B cell (primary cell): ENCODE measurements around the gene LYAR. TPM values are rescaled to one million over a fixed set of nuclear protein-coding genes. Genes with fewer than 3 reads are reported as not detected.

ENCODE experiments used
- ATAC-seq: fragments of 200-7000 bp; cut with Tn5 transposase; one replicate; pipeline ENCODE4 v1.10.0; 2021; ENCODE audit warnings: low read depth, mild to moderate bottlenecking, moderate number of reproducible peaks, moderate library complexity
- CTCF ChIA-PET: fragments of 350-600 bp; sonication (Branson Sonifier 250); formaldehyde crosslinking; loops from one replicate; lab custom pipeline; 2021; ENCODE audit warnings: antibody characterized with exemption, inconsistent platforms; lab: Charles Lee
- POLR2A ChIA-PET: fragments of 350-600 bp; sonication (Branson Sonifier 250); formaldehyde crosslinking; loops from one replicate; lab custom pipeline; 2021; ENCODE audit warnings: antibody characterized with exemption; lab: Charles Lee
- DNase-seq: peaks from one replicate; pipeline ENCODE4 v3.0.0; 2013
- H2AFZ ChIP-seq: 2 replicates; pipeline ENCODE4 v1.6.1; 2012; ENCODE audit warnings: mild to moderate bottlenecking, low read depth, low read length; ENCODE audit not compliant: insufficient read depth, poor library complexity, severe bottlenecking
- H3K27ac ChIP-seq, 2 donors: 1 replicate in 1 of 2; 2 replicates in 1 of 2; pipeline ENCODE4 v1.5.1; 2012 to 2013; ENCODE audit warnings: low read length in 2 of 2, mild to moderate bottlenecking in 2 of 2, moderate library complexity in 1 of 2
- H3K27me3 ChIP-seq, 4 experiments: fragments of 200-600 bp in 1 of 4; sonication (generic) in 1 of 4; replicated peaks in 1 of 4; 1 replicate in 2 of 4; 2 replicates in 2 of 4; pipeline versions ENCODE4 v1.6.1 to v1.7.0; 2013 to 2016; ENCODE audit warnings: low read length in 3 of 4, mild to moderate bottlenecking in 2 of 4, mixed read lengths in 1 of 4, moderate library complexity in 1 of 4; ENCODE audit not compliant: insufficient read depth in 4 of 4, control insufficient read depth in 3 of 4; ENCODE audit errors: control extremely low read depth in 1 of 4
- H3K36me3 ChIP-seq, 2 experiments: replicated peaks in 1 of 2; 1 replicate in 1 of 2; 2 replicates in 1 of 2; pipeline versions ENCODE4 v1.6.1 to v1.7.1; 2013; ENCODE audit warnings: low read length in 1 of 2; ENCODE audit not compliant: insufficient read depth in 2 of 2, control insufficient read depth in 1 of 2; ENCODE audit errors: control extremely low read depth in 1 of 2, extremely low read depth in 1 of 2
- H3K4me1 ChIP-seq, 2 donors: fragments of 200-600 bp in 1 of 2; sonication (generic) in 1 of 2; 1 replicate in 1 of 2; 2 replicates in 1 of 2; pipeline versions ENCODE4 v1.5.1 to v1.6.1; 2013 to 2017; ENCODE audit warnings: low read length in 2 of 2; ENCODE audit not compliant: control insufficient read depth in 2 of 2, insufficient read depth in 2 of 2
- H3K4me2 ChIP-seq: replicated peaks from 2 replicates; pipeline ENCODE3; 2012; ENCODE audit warnings: mild to moderate bottlenecking, low read depth, low read length; ENCODE audit not compliant: poor library complexity, severe bottlenecking
- H3K4me3 ChIP-seq, 5 experiments: fragments of 200-600 bp in 1 of 5; sonication (generic) in 1 of 5; 1 replicate in 3 of 5; 2 replicates in 2 of 5; pipeline versions ENCODE4 v1.5.1 to v1.7.0; 2011 to 2016; ENCODE audit warnings: low read length in 4 of 5, mild to moderate bottlenecking in 4 of 5, low read depth in 2 of 5, control low read depth in 1 of 5, moderate library complexity in 1 of 5; ENCODE audit not compliant: insufficient read depth in 1 of 5; ENCODE audit errors: control extremely low read depth in 1 of 5, extremely low read depth in 1 of 5
- H3K79me2 ChIP-seq: fragments of 200-600 bp; sonication (generic); one replicate; pipeline ENCODE4 v1.6.0; 2016; ENCODE audit warnings: low read length; ENCODE audit not compliant: control insufficient read depth, insufficient read depth
- H3K9ac ChIP-seq: fragments of 200-600 bp; sonication (generic); 2 replicates; pipeline ENCODE4 v1.6.1; 2017; ENCODE audit warnings: mild to moderate bottlenecking, low read length, moderate library complexity
- H3K9me3 ChIP-seq, 3 donors: one replicate each; pipeline versions ENCODE4 v1.6.1 to v1.7.1; 2013; ENCODE audit warnings: low read length in 2 of 3; ENCODE audit not compliant: control insufficient read depth in 2 of 3, insufficient read depth in 1 of 3; ENCODE audit errors: control extremely low read depth in 1 of 3
- H4K20me1 ChIP-seq: 2 replicates; pipeline ENCODE4 v1.6.0; 2012; ENCODE audit warnings: mild to moderate bottlenecking, low read length; ENCODE audit not compliant: insufficient read depth, control insufficient read depth, poor library complexity, severe bottlenecking
- H3K27ac Mint-ChIP-seq: one replicate; pipeline ENCODE4 v1.8.0; 2021; ENCODE audit warnings: mixed read lengths
- H3K27me3 Mint-ChIP-seq: one replicate; pipeline ENCODE4 v1.8.0; 2021; ENCODE audit warnings: mixed read lengths
- H3K4me1 Mint-ChIP-seq: one replicate; pipeline ENCODE4 v1.8.0; 2021; ENCODE audit warnings: mixed read lengths
- H3K4me3 Mint-ChIP-seq: one replicate; pipeline ENCODE4 v1.8.0; 2021; ENCODE audit warnings: mixed read lengths
- H3K9me3 Mint-ChIP-seq: one replicate; pipeline ENCODE4 v1.8.0; 2022; ENCODE audit warnings: mixed read lengths; ENCODE audit not compliant: insufficient read depth
- CTCF ChIP-seq: fragments of 200-600 bp; IDR thresholded peaks from one replicate; pipeline ENCODE4 v1.8.0; 2022; ENCODE audit warnings: antibody characterized with exemption, mild to moderate bottlenecking
- EZH2 ChIP-seq: IDR thresholded peaks from 2 replicates; pipeline ENCODE4 v1.6.1; 2012; ENCODE audit warnings: borderline replicate concordance, low read depth, mild to moderate bottlenecking, moderate library complexity, low read length; ENCODE audit not compliant: insufficient read depth, poor library complexity, severe bottlenecking
- WGBS: methylation state at CpG from one replicate; pipeline ENCODE4 v1.1.5; 2013; ENCODE audit warnings: missing lambda C conversion rate; ENCODE audit not compliant: insufficient coverage; 5-methylcytosine and 5-hydroxymethylcytosine counted together
- intact Hi-C: fragments of 100-400 bp; cut with micrococcal nuclease; formaldehyde crosslinking; loops from one replicate; pipeline ENCODE4 v1.10.0; 2022
- polyA plus RNA-seq: library from polyadenylated mRNA; depleted of rRNA; stranded (reverse); fragments of >200 nt; gene quantifications from 2 replicates; pipeline ENCODE4 v1.2.3, GENCODE V29; 2012
- total RNA-seq, 2 donors: library from RNA; stranded (reverse); fragments of 120-200 nt in 1 of 2; gene quantifications; 1 replicate in 1 of 2; 2 replicates in 1 of 2; pipeline versions ENCODE4 v1.2.3 to v1.2.4, GENCODE V29; 2013 to 2022

LYAR gene
- total and polyA plus RNA-seq, 2 donors (not counting 1 experiment from before 2014, with no cell fraction given): 3.0 to 11.5 TPM

- H3K4me3 ChIP-seq: no peak overlapping the region
- intact Hi-C loops: no loop called here
- Mint-ChIP-seq H3K27me3 (peaks cover 3% of the 10 kb centered on the region), H3K9me3 (no peaks in the 10 kb centered on the region), H3K27ac (no peak overlapping the region), H3K4me3 (no peak overlapping the region), H3K4me1 (no peaks in the 10 kb centered on the region)
- no peak overlapping the region for H3K27ac ChIP-seq
- H3K27me3 ChIP-seq: peaks cover 0 to 3% (median under 1%) of the 10 kb centered on the region in 4 experiments
- peaks cover 0 to 5% of the 10 kb centered on the region in 2 donors for H3K4me1 ChIP-seq
- TF ChIP-seq CTCF (no peak), EZH2 (no peak)
- ATAC-seq (no peak), DNase-seq (no peak)
- no peaks in the 10 kb centered on the region for H3K79me2 ChIP-seq
- ChIA-PET CTCF (no interaction called here), POLR2A (no interaction called here)
- H3K4me2 ChIP-seq: no peak overlapping the region
- 96% methylated on average over 5 of the region's 10 CpGs for WGBS
- peaks cover 0 to 11% (median 0%) of the 10 kb centered on the region in 3 donors for H3K9me3 ChIP-seq
- H2AFZ ChIP-seq: no peak overlapping the region
- H3K9ac ChIP-seq: no peak overlapping the region
- no peaks in the 10 kb centered on the region for H3K36me3 ChIP-seq
- H4K20me1 ChIP-seq: no peaks in the 10 kb centered on the region
These were observed 39.5 kb upstream of the LYAR start for GRCh38 chr4:4329496-4329895.

- TF ChIP-seq EZH2 (no peak), CTCF (no peak)
- H4K20me1 ChIP-seq: no peaks in the 10 kb centered on the region
- no peak overlapping the region for H3K4me3 ChIP-seq
- peaks cover 0 to 11% (median 0%) of the 10 kb centered on the region in 3 donors for H3K9me3 ChIP-seq
- H2AFZ ChIP-seq: no peak overlapping the region
- CTCF ChIA-PET: no interaction called here
- H3K27ac ChIP-seq: no peak overlapping the region
- ATAC-seq (no peak), DNase-seq (no peak)
- 75% methylated on average over 1 of the region's 4 CpGs for WGBS
- Mint-ChIP-seq H3K4me1 (no peaks in the 10 kb centered on the region), H3K27ac (no peak overlapping the region), H3K9me3 (no peaks in the 10 kb centered on the region), H3K4me3 (no peak overlapping the region), H3K27me3 (peaks cover 3% of the 10 kb centered on the region)
- H3K27me3 ChIP-seq: peaks cover 0 to 3% (median under 1%) of the 10 kb centered on the region in 4 experiments
- intact Hi-C loops: no loop called here
- no peak overlapping the region for H3K9ac ChIP-seq
- POLR2A ChIA-PET: no interaction called here
- H3K36me3 ChIP-seq: no peaks in the 10 kb centered on the region
- H3K4me1 ChIP-seq: peaks cover 0 to 5% of the 10 kb centered on the region in 2 donors
- H3K79me2 ChIP-seq: no peaks in the 10 kb centered on the region
- no peak overlapping the region for H3K4me2 ChIP-seq
These were observed 38.9 kb upstream of the LYAR start for GRCh38 chr4:4328840-4329239.
